Fibroblast of the aortic adventitia (primary cell): ENCODE data around the gene COMP. TPM values are rescaled to one million over a fixed set of nuclear protein-coding genes. Genes with fewer than 3 reads are reported as not detected.

Source experiments
- DNase-seq: peaks from one replicate; pipeline ENCODE4 v3.0.0-alpha.2; 2010; ENCODE audit warnings: low read depth
- H3K4me3 ChIP-seq: 2 replicates; pipeline ENCODE4 v1.5.1; 2011; ENCODE audit warnings: low read depth, mild to moderate bottlenecking, control low read depth, low read length, moderate library complexity
- total RNA-seq: library from RNA; depleted of rRNA; stranded (reverse); fragments of >200 nt; gene quantifications from 2 replicates; pipeline ENCODE4 v1.2.3, GENCODE V29; 2012; ENCODE audit warnings: low replicate concordance
- TF ChIP-seq, protein P1 (sequence below): IDR thresholded peaks from 2 replicates; pipeline ENCODE4 v1.5.1; 2011; ENCODE audit warnings: mild to moderate bottlenecking, low read length, control low read depth, inconsistent platforms; ENCODE audit not compliant: insufficient read depth

The COMP gene
- total RNA-seq, 1 donor, result 0.63 TPM

DNA sequence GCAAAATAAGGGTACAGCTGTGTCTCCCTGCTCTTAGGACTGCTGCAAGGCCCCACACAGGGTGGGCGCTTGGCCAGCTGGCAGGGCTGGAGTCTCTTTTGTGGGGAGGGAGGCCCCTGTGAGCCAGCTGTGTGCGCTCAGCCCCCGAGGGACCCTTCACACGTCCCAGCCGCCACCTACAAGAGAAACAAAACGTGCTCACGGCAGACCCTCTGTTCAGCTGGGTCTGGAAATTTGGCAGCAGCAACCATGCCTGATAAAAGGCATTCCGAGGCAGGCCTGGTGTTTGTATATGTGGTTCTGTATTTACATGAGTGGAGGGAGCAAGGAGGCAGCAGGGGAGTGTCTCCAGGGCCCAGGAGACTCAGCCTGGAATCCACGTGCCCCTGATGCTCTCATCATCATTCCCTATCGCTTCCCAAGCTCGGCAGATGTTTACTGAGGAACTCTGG, 57.9 kb downstream of the COMP start:
- no peak overlapping the region for H3K4me3 ChIP-seq
- peak; percentile 79 for DNase-seq
- TF ChIP-seq, protein P1, sequence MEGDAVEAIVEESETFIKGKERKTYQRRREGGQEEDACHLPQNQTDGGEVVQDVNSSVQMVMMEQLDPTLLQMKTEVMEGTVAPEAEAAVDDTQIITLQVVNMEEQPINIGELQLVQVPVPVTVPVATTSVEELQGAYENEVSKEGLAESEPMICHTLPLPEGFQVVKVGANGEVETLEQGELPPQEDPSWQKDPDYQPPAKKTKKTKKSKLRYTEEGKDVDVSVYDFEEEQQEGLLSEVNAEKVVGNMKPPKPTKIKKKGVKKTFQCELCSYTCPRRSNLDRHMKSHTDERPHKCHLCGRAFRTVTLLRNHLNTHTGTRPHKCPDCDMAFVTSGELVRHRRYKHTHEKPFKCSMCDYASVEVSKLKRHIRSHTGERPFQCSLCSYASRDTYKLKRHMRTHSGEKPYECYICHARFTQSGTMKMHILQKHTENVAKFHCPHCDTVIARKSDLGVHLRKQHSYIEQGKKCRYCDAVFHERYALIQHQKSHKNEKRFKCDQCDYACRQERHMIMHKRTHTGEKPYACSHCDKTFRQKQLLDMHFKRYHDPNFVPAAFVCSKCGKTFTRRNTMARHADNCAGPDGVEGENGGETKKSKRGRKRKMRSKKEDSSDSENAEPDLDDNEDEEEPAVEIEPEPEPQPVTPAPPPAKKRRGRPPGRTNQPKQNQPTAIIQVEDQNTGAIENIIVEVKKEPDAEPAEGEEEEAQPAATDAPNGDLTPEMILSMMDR, result no peak

Other genes with a start within 250 kb of the COMP start
- gene FKBP8, start 247.7 kb downstream of the COMP start, total RNA-seq, result 246 and 2,205 TPM in 2 replicates
- 21.3 and 109 TPM in 2 replicates for gene KXD1, start 233.4 kb downstream of the COMP start, total RNA-seq
- 496 and 1,084 TPM in 2 replicates for gene UBA52, start 219.4 kb downstream of the COMP start, total RNA-seq
- 41.4 and 153 TPM in 2 replicates for gene REX1BD, start 202.5 kb downstream of the COMP start, total RNA-seq
- 16.5 and 69.1 TPM in 2 replicates for gene CRLF1, start 184.5 kb downstream of the COMP start, total RNA-seq
- gene TMEM59L, start 178.4 kb downstream of the COMP start, total RNA-seq, result 1.2 and 2.2 TPM in 2 replicates
- gene KLHL26, start 154.3 kb downstream of the COMP start, total RNA-seq, result 3.9 and 5.2 TPM in 2 replicates
- gene CRTC1, start 107.6 kb downstream of the COMP start, total RNA-seq, result 1.1 and 2.4 TPM in 2 replicates
- gene UPF1, start 40.7 kb upstream of the COMP start, total RNA-seq, result 17.7 and 37.3 TPM in 2 replicates
- 1.1 and 1.6 TPM in 2 replicates for gene CERS1, start 104.9 kb upstream of the COMP start, total RNA-seq
- gene COPE, start 128.1 kb upstream of the COMP start, total RNA-seq, result 67.0 and 172 TPM in 2 replicates
- gene DDX49, start 128.4 kb upstream of the COMP start, total RNA-seq, result 30.8 and 42.1 TPM in 2 replicates
- gene HOMER3, start 149.9 kb upstream of the COMP start, total RNA-seq, result 68.7 and 131 TPM in 2 replicates
- gene SUGP2, start 242.2 kb upstream of the COMP start, total RNA-seq, result 23.1 and 35.3 TPM in 2 replicates
- gene ARMC6, start 242.3 kb upstream of the COMP start, total RNA-seq, result 29.6 and 30.1 TPM in 2 replicates